Ureter (tissue), 1 donor: ENCODE measurements around the gene GIMAP2. TPM values are rescaled to one million over a fixed set of nuclear protein-coding genes. Genes with fewer than 3 reads are reported as not detected.
"Not testable (repeated sequence)": the region's sequence is repeated elsewhere in the genome, so short reads cannot be mapped to it uniquely, and the experiment has no call there.

Experiments
- DNase-seq: peaks from one replicate; pipeline ENCODE4 v3.0.0-alpha.2; 2020; ENCODE audit warnings: low spot score
- total RNA-seq: library from RNA; stranded (reverse); gene quantifications from one replicate; pipeline ENCODE4 v1.2.4, GENCODE V29; 2023
- donor health status: DM: yes; HTN: yes; CAD: no.

The GIMAP2 gene
- total RNA-seq, result 11.5 TPM

DNA sequence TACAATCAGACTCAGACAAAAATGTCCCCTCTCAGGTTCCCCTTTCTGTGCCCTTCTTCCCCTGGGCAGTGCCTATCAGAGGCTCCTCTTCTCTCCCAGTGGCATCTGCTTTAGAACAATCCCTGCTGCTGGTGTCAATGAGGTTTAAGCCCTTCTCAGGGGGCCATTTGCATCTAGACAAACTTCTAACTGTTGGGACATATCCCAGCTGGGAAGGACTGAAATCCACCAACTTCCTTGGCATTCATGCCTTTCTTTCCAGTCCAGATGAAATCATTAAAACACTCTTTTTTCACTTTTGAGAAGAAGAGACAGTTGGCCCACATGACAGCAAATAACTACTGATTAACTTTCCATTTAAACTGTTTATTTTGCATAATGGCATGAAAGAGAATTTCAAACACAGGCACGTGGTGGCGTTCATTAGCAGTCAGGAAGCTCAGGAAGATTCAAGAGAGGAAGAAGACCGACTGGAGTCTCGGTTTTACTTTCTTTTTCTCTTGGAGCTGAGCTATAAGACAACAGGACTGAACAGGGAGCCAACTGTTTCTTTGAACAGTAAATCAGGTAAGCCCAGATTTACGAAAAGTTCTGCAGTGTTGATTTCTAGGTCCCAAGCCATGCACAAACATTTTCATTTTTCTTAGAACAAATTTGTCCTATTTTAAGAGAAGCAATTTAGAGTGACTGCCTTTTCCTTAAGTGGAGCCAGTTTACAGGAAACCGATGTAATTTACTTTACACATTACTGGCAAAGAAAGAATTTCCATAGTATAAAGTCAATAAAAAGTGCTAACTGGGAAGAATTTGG lies at the start of gene GIMAP2:
Gene GIMAP2 (plus strand): TSS at position 488 of the 811 bp plus-strand sequence. CDS start 1,354 bp downstream, outside the sequence.
- no peak for DNase-seq

DNA sequence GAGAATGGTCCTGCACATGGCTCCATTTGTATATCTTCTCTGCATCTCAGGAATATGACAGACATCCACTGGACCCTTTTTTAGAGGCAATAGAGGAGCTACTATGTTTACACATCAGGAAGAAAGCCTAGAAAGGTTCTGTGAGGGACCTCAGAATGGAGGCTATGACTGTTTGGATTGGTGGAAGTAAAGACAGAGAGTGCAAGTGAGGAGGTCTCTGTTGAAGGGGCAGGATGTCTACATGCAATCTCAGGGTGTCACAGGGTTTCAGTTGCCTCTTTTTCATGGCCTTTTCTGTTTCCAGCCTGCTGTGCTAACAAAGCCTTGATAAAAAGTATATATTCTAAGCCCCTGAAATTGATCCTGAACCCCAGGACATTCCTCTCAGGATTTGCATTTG lies 43.7 kb upstream of the GIMAP2 start:
- no peak for DNase-seq

DNA sequence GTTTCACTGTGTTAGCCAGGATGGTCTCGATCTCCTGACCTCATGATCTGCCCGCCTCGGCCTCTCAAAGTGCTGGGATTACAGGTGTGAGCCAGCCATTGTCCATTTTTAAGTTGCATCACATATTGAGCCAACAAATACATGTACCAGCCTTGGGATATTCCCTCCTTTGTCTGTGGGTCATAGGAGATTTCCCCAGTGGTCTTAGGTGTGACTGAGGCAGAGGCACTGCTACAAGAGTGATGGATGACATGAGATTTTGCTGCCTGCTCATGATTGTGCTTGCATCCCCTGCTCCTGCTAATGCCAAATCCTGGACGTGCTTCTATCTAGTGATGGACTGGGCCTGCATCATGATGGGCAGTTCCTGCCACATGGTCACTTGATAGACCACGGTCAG lies 42.6 kb upstream of the GIMAP2 start:
- DNase-seq, result no peak

DNA sequence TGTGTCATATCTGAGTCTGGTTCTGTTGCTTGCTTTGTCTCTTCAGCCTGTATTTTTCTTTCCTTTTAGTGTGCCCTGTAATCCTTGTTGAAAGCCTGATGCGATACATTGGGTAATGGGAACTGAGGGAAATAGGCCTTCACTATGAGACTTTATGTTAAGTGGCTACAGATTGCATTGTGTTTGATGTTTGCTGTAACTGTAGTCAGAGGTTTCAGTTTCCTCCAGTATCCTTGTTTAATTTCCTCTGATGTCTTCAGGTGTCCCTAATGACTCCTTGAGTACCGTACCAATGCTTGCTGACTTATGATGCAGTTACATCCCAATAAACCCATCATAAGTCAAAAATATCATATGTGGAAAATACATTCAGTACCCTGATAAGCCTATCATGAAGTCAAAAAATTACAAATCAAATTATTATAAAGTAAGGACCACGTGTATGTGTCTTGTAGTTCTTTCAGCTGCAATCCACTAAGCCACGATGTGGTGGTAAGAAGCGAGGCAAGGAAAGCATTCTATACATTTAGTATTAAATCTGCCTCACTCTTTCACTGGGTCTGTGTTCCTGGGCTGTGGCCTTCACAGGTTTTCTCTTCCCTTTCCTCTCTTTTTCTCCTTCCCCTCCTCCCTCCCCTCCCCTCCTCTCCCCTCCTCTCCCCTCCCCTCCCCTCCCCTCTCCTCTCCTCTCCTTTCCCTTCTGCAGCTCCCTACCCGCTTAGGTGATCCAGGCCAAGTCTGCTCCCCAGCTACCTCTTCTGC lies 40.1 kb upstream of the GIMAP2 start:
- no peak for DNase-seq

DNA sequence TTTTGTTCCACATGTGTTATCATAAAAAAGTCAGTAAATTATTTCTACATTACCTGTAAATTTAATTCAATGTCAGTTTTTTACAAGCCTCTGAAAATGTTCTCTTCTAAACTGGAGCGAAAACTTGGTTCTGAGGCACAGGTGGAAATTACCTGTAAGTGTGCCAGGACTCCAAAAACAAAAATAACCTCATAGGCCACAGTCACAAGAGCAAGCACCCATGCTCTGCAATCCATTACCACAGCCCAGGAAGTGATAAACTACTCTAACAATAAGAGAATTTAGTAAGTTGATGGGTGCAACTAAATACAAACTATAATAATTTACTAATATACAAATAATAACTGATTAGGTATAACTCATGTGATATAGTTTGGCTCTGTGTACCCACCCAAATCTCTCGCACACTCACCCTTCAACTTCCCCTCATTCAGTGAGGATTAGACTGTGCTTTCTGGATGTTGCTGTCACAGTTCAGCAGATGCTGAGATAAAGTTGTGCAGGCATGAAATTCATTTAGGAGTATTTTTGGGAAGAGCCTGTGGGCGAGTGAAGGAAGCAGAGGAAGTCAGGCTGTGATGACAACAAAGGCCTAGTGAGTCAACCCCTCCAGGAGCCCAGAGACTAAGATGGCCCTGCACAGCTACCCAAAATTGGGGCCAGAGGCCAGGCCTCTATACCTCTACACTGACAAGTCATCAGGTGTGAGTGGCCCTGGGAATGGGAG lies 37.0 kb upstream of the GIMAP2 start:
- DNase-seq, result no peak

DNA sequence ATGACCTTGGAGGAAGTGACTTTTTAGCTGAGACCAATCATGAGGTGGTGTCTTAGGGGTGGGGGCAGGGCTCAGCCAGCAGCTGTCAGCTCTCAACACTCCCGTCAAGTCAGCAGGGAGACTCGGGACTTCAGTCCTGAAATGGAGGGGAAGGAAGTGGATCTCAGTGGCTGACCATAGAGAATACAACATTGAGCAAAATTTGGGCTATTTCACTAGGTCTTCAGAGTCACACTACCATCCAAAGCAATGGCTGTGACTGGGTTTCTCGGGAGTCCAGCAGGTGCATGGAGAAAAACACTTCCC lies 36.5 kb upstream of the GIMAP2 start:
- no peak for DNase-seq

DNA sequence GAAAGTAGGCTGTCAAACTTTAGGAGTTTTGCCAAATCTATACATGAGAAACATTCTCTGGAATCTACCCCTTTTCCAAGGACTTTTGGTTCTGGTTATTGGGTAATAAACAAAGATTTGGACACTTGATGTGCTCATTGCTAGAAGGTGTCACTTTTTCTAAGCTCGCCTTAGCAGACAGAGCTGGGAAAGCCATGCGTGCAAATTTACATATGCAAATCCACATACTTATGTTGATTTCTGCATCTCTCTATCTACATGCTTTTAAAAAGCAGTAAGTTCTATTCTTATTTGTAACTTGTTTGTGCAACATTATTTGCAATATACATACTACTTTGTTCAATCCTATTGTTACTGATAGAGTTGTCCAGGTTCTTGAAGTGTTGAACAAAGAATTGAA lies 30.8 kb upstream of the GIMAP2 start:
- no peak for DNase-seq

DNA sequence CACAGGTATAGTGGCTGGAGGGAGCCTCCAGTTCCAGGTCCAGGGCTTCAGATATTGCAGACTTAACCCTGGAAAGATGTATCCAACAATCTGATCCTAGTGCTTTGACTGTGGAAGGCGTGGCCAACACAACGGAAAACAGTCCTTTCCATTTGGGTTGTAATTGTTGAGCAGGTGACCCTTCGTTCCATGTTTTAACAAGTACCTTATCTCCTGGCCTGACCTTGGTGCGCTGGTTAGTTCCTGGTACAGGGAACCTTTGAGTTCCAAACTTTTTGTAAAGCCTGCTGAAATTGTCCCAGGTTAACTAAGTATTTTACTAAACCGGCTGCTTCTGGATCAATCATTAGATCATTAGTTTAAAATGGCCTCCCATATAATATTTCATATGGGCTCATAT lies 29.5 kb upstream of the GIMAP2 start:
- no peak for DNase-seq

DNA sequence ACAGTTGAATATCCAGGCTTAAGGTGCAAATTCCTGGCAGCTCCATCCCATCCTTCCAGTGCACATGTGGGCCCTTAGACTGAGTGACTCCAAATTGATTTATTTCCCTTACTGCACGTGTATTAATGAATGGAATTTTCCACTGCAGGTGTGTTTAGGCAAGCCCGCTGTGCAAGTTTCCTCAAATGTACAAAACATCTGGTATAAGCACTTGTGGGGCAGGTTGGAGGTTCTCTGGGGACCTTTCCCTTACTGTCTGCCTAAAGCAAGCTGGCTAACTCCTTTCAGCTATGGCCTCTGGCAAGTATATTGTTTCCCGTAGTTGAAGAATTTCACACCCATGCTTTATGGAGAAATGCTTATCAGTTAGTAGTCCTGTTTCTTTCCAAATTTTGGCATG lies 28.0 kb upstream of the GIMAP2 start:
- no peak for DNase-seq

DNA sequence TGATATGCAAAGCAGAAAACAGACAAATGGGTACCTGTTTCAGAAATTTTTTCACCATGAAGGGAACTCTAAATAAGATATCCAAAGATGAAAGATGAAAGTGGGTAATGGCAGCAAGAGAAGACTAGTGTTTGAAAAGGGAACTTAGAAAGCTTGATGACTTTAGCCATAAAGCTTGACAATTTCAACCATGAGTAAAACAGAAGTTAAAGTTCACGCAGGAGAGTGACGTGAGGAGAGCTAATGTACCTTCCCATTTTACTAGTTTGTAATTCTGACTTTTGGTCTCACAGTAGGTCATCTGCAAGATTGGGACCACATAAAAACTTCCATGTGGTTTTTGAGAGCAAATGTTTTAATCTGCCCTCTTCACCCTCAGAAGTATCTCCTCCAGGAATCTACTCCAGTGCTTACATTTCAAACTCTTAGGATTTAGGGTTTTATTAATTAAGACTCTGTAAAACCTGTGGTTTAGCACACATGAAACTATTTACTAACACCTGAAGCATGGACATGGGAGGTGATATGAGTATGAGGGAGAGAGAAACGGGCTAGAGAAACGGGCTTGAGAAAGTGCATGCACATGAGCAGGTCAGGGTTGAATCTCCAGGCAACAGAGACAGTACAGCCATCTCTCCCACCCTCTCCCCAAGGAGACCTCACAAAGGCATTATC lies 24.4 kb upstream of the GIMAP2 start:
- DNase-seq, result no peak

DNA sequence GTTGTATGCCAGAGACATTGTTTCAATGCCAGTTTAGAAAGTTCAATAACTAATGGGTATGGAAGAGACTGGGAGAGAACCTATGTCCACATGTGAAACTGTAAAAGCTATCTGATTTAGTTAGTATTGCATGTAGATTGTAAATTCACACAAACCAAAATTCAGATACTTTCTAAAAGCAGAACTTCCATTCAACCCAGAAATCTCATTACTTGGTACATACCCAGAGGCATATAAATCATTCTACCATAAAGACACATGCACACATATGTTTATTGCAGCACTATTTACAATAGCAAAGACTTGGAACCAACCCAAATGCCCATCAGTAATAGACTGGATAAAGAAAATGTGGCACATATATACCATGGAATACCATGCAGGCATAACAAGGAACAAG lies 22.7 kb upstream of the GIMAP2 start:
- DNase-seq, result not testable (repeated sequence)

DNA sequence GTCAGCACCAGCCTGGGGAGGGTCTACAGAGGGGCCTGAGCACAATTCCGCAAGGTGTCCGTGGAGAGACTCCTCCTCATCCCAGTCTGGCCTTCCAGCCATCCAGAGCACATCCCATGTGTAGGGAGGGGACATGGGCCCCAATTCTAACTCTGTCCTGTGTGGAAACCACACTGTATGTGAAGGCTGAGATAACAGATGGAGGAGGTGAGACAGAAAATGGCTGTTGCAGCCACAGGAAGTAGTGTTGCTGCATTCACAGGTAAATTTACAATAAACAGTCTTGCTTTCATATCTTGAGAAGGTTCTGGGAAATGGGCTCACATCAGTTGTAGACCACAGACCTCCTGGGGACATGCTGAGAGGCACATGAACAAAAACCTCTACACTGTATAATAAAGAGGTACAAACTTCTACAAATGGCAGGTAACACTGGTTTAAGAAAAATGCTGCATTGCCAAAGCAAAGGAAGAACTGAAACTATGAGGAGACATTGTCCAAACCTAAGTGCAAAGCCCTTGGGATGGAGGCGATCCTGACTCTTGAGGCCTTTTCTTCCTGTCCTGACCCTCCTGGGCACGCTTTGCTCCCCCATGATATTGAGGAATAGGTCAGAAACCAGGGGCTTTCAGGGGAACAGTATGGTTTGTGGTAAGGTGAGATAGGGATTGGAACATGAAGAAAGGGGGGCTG lies 21.6 kb upstream of the GIMAP2 start:
- DNase-seq, result no peak

DNA sequence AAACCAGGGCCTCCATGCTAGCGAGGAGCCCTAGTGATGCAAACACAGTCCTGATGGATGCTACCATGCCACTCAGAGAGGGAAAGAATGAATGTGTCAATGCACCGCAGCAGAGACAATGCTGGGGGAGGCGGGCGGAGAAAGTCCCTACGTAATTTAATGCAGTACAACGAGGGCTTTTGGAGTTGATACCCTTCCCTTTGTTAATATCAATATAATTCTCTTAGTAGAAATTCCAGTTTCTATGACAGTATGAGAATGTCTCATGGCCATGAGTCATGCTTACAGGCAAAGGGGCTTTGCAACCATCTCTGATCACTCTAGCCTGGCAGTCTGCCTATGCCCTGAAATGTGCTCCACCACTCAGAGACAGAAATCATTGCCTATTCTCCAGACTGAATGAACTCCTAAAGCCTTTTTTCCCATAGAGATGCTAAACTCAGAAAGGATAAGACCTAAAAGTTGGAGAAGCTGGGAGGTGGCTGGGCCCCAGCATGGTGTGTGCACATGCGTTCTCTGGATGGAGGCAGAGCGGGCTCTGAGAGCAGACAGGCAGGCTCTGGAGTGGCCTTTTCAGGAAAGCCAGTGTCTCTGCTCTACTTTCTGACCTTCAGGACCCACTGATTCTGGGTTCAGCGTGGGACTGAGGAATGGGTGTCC lies 20.3 kb upstream of the GIMAP2 start:
- DNase-seq, result no peak

DNA sequence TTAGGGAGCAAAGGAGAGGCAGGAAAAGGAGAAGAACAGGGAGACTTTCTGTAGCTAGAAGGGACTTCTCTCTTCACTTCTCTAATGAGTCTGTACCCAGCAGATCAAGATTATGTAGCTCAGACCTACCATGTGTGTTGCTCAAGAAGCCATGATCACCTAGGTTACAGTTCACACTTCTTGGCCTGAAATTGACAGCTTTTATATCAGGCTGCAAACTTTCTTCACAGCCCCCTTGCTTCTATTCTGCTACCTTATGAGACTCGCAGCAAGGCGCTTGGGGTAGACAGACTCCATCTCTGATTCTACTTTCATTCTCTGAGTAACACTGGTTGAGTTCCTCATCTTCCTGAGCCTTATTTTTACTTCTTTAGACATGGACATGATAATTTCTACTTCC lies 19.6 kb upstream of the GIMAP2 start:
- no peak for DNase-seq

DNA sequence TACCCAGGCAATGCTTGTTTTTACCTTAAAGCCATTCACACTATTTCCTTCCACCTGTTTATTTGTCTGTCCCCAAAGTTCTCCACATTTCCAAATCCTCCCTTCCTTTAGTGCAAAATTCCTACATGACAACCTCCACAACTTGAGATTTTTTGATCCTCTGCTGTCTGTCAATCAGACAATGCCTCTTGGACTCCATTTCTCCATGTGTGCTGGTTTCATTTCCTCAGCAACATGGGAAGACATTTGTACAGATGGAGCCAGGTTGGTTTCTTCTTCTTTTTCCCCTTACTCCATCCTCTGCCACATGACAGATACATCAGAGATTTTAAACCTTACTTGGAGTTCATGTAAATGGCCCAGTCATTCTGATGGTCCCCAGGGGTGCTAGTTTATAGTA lies 19.1 kb upstream of the GIMAP2 start:
- DNase-seq, result no peak

DNA sequence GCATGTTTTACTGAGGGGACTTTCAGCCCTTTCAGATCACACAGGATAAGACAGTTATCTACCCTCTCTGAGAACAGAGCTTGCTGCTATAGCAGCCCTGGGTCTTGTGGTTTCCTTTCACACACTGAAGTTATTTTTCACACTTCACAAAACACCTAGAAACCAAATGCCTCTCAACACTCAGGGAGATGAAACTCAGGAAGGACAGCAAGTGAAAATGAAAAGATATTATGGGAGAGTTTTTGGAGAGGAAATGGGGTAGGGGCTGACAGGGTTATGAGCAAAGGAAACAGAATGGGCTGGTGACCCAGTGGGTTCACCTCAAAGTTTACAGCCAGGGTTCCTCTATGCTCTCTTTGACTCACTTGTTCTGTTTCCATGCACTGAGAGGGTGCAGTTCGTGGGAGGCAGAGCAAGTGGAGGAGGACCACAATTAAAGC lies 17.0 kb upstream of the GIMAP2 start:
- no peak for DNase-seq

DNA sequence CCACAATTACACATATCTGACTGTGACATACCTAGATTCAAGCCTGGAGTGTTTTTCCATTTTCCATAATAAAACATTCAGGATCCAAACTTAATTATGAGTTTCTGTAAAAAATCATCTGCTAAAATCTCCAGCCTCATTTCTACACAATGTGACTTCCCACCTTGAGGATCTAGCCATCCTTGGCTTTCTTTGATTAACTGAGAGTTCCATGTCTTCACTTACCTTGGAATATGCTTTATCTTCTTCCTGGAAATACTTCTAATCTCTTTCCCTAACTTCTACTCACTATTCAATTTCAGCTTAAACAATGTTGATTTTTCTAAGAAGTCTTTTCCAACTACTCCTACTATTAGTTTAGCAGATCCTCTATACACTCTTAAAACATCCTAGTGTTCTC lies 16.5 kb upstream of the GIMAP2 start:
- DNase-seq, result no peak

DNA sequence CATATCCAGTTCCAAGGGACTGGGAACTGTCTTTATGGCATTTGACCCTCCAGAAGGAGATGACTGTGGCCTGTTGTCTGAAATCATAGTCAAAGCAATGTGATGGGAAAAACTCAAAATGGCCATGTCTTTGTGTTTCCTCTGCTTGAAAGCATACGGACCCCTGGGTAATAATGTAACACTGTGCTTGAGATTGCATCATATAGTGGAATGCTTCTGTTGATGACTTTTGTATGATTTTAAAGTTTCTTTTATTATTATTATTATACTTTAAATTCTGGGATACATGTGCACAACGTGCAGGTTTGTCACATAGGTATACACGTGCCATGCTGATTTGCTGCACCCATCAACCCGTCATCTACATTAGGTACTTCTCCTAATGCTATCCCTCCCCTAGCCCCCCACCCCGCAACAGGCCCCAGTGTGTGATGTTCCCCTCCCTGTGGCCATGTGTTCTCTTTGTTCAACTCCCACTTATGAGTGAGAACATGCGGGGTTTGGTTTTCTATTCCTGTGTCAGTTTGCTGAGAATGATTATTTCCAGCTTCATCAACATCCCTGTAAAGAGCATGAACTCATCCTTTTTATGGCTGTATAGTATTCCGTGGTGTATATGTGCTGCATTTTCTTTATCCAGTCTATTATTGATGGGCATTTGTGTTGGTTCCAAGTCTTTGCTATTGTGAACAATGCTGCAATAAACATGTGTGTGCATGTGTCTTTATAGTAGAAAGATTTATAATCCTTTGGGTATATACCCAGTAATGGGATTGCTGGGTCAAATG lies 13.5 kb upstream of the GIMAP2 start:
- DNase-seq, result not testable (repeated sequence)

DNA sequence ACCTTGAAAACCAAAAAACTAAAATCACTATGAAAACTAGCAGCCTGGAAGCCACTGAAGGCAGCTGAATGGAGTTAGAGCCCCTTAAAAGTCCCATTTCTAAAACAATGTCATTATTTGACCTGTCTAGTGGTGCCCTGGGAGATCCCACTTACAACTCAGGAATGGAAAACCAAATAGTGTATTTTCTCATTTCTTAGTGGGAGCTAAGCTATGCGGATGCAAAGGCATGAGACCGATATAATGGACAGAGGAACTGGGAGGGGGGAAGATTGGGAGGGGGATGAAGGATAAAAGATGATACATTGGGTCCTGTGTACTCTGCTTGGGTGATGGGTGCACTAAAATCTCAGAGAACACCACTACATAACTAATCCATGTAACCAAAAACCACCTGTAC lies 9.8 kb upstream of the GIMAP2 start:
- DNase-seq, result no peak

DNA sequence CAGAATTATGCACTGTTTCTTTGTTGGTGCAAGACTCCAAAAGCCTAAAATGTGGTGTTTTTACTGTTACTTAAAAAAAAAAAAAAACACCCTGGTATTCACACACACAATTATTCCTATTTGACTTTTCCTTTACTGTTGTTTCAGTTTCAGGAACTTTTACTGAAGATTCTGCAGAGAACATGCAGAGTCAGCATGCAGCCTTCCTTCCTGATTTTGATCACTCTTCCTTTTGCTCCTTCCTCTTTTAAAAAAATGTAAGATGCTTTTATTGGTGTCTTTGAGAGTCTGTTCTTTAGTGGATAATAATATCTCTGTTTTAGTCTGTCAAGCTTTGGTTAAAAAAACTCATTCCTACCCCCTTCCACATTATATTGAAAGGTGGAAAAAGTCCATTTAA lies 9.2 kb upstream of the GIMAP2 start:
- not testable (repeated sequence) for DNase-seq
